ENCODE data around the gene EIF3I. TPM values are rescaled to one million over a fixed set of nuclear protein-coding genes. Genes with fewer than 3 reads are reported as not detected.
A peak's percentile ranks its signal among the peaks of the same experiment; 100 is the strongest.

EIF3I gene
- total RNA-seq, 1 experiment from 2014 or later = 222 TPM

DNA sequence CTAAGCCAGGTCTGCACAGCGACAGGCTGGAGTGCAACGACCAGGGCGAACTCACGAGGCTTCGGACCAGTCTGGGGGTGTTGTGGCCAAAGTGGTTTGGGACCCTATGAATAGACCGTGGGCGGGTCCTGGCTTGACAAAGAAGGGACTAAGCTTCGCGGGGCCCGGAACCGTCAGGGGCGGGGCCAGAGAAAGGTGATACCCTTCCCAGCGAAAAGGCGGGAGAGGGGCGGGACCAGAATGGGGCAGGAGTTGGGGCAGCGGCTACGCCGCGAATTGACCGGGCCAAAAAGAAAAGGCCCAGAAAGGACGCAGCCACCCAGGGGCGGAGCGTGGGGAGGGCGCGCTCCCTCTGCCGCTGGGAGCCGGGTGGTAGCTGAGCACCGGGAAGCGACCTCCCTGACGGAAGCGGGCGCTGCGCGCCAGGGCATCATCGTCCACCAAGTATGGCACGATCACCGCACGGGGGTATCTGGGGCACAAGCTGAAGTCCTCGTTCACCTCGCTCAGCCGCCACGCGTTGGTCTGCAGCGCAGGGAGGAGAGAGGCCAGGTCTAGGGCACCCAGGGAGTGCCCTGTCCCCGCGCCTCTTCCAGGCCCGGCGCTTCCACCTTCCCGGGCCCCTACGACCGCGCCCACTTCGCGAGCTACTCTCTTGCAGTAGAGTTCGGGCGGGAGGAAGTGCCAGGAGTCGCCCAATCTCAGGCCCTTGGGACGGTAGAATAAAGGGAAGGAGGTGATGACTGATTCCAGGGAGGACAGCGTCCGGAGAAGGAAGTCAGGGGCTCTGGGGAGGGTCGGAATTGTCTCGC is 18.1 kb downstream of the EIF3I start:
- peaks cover 21 to 23% of the 10 kb centered on the region in 2 experiments for H3K4me1 Mint-ChIP-seq
- Histone ChIP-seq H3K79me2 (ENCODE audit: insufficient read depth, low read length) (no peaks in the 10 kb centered on the region), H3K9me3 (ENCODE audit: control insufficient read depth, low read depth, low read length) (no peaks in the 10 kb centered on the region), H3T11ph (ENCODE audit: low read length) (no peak overlapping the region), H2BK12ac (ENCODE audit: insufficient read length, low read depth, low read length) (no peak overlapping the region), H4K8ac (replicated peaks; ENCODE audit: insufficient read length, low read depth, low read length) (no peak overlapping the region), H3K23ac (ENCODE audit: insufficient read length, low read depth, low read length) (no peak overlapping the region), H3K14ac (ENCODE audit: insufficient read depth, low read length) (peak overlapping the region; percentile 90), H3K23me2 (ENCODE audit: insufficient read length, low read depth, low read length, poor library complexity, severe bottlenecking) (peaks cover 17% of the 10 kb centered on the region), H3K79me1 (ENCODE audit: insufficient read depth, low read depth, low read length, poor library complexity, severe bottlenecking) (no peaks in the 10 kb centered on the region), H3K9ac (ENCODE audit: extremely low read depth, insufficient read length, low read length) (peak overlapping the region; percentile 46), H3K56ac (ENCODE audit: insufficient read length, low read depth, low read length) (no peak overlapping the region), H2BK20ac (ENCODE audit: low read depth, low read length, poor library complexity, severe bottlenecking) (no peak overlapping the region), H4K5ac (ENCODE audit: insufficient read length, low read depth, low read length) (no peak overlapping the region), H4K91ac (ENCODE audit: insufficient read length, low read depth, low read length) (no peak overlapping the region), H4K20me1 (ENCODE audit: control insufficient read depth, insufficient read depth, insufficient read length) (no peaks in the 10 kb centered on the region), H2BK120ac (ENCODE audit: low read depth, low read length, poor library complexity, severe bottlenecking) (no peak overlapping the region), H3K4me2 (ENCODE audit: insufficient read depth, insufficient read length, low read length) (peak overlapping the region; percentile 75), H3K4ac (ENCODE audit: low read depth, low read length) (no peak overlapping the region), H3K4me1 (ENCODE audit: insufficient read depth, low read length) (no peaks in the 10 kb centered on the region; the same call in 1 of the 2 replicates), H3K27me3 (ENCODE audit: insufficient read depth, low read length) (no peaks in the 10 kb centered on the region), H2AK5ac (ENCODE audit: insufficient read length, low read length) (no peak overlapping the region), H2AFZ (ENCODE audit: low read length) (no peak overlapping the region), H3K27ac (ENCODE audit: insufficient read length, low read depth, low read length) (no peak overlapping the region), H3K18ac (ENCODE audit: insufficient read length, low read depth, low read length) (peak overlapping the region; percentile 72), H2BK5ac (ENCODE audit: insufficient read length, low read length) (no peak overlapping the region), H2BK15ac (ENCODE audit: low read depth, low read length) (no peak overlapping the region; the same call in 1 of the 2 replicates)
- peaks cover 0 to 7% (median 2%) of the 10 kb centered on the region in 3 experiments; a peak in 2 of 7 replicates for H3K36me3 Mint-ChIP-seq (ENCODE audit: insufficient read depth in 1 of 3, low read depth in 3 of 3)
- peak overlapping the region; percentile 55 to 95 (median 89); a peak in 3 of 7 replicates for H3K27ac Mint-ChIP-seq
- WGBS (ENCODE audit: extremely low coverage, insufficient read length, low lambda C conversion rate) = no CpG with 5 or more reads among the region's 62 CpGs
- peak; percentile 97 for DNase-seq
- TF ChIP-seq, protein P1, sequence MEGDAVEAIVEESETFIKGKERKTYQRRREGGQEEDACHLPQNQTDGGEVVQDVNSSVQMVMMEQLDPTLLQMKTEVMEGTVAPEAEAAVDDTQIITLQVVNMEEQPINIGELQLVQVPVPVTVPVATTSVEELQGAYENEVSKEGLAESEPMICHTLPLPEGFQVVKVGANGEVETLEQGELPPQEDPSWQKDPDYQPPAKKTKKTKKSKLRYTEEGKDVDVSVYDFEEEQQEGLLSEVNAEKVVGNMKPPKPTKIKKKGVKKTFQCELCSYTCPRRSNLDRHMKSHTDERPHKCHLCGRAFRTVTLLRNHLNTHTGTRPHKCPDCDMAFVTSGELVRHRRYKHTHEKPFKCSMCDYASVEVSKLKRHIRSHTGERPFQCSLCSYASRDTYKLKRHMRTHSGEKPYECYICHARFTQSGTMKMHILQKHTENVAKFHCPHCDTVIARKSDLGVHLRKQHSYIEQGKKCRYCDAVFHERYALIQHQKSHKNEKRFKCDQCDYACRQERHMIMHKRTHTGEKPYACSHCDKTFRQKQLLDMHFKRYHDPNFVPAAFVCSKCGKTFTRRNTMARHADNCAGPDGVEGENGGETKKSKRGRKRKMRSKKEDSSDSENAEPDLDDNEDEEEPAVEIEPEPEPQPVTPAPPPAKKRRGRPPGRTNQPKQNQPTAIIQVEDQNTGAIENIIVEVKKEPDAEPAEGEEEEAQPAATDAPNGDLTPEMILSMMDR (conservative IDR thresholded peaks at IDR 0.05) = peak; percentile 14; the same call in 1 of the 3 replicates
- no peaks in the 10 kb centered on the region for H3K9me3 Mint-ChIP-seq
- H3K4me3 Mint-ChIP-seq = peak overlapping the region; percentile 82 to 92
- peaks cover 4% of the 10 kb centered on the region for H3K27me3 Mint-ChIP-seq (ENCODE audit: low read depth)

Data from H9 (cell line).